Testis (tissue), 3 donors: Measurements from ENCODE around the gene DUSP14. TPM values are rescaled to one million over a fixed set of nuclear protein-coding genes. Genes with fewer than 3 reads are reported as not detected.

Source experiments
- DNase-seq: peaks from one replicate; pipeline ENCODE4 v3.0.0-alpha.2; 2019
- H3K27ac ChIP-seq, 2 donors: fragments of 200-600 bp; sonication (generic); one replicate each; pipeline ENCODE4 v1.5.1; 2019
- H3K27me3 ChIP-seq: fragments of 200-600 bp; sonication (generic); one replicate; pipeline ENCODE4 v1.5.1; 2019
- H3K36me3 ChIP-seq: fragments of 200-600 bp; sonication (generic); one replicate; pipeline ENCODE4 v1.5.1; 2017; ENCODE audit warnings: low read depth; ENCODE audit errors: missing control alignments
- H3K4me1 ChIP-seq: fragments of 200-600 bp; sonication (generic); one replicate; pipeline ENCODE4 v1.5.1; 2019
- H3K4me3 ChIP-seq, 2 donors: fragments of 200-600 bp; sonication (generic); one replicate each; pipeline ENCODE4 v1.5.1; 2017 to 2019
- H3K9me3 ChIP-seq: fragments of 200-600 bp; sonication (generic); one replicate; pipeline ENCODE4 v1.5.1; 2017
- POLR2A ChIP-seq: fragments of 450-650 bp; IDR thresholded peaks from one replicate; pipeline ENCODE4 v1.6.1; 2017; ENCODE audit warnings: antibody characterized with exemption, mild to moderate bottlenecking, moderate library complexity
- WGBS, 2 donors: methylation state at CpG; one replicate each; pipeline ENCODE4 v1.1.5; 2018; 5-methylcytosine and 5-hydroxymethylcytosine counted together
- intact Hi-C: fragments of 100-400 bp; cut with DNase I; formaldehyde crosslinking; loops from one replicate; pipeline ENCODE4 v1.15.1; 2023; ENCODE audit warnings: low total_unique reads
- polyA plus RNA-seq: library from polyadenylated mRNA; stranded (reverse); fragments of 350-450 nt; fragmentation: Illumina TruSeq; extraction: RNeasy Lipid Tissue Mini Kit (QIAGEN cat#74804); gene quantifications from one replicate; pipeline ENCODE4 v1.2.3, GENCODE V29; 2014; ENCODE audit warnings: low read depth, low replicate concordance; ENCODE audit not compliant: insufficient read depth
- total RNA-seq, 2 donors: library from RNA; depleted of rRNA; stranded (reverse); fragments of >200 nt; gene quantifications; one replicate each; pipeline ENCODE4 v1.2.3, GENCODE V29; 2016
- TF ChIP-seq, protein P1 (sequence below), 3 experiments: fragments of 450-650 bp in 2 of 3; fragments of 200-600 bp in 1 of 3; sonication (generic) in 1 of 3; IDR thresholded peaks; one replicate each; pipeline ENCODE4 v1.5.1; 2016 to 2019; ENCODE audit warnings: antibody characterized with exemption in 3 of 3, mild to moderate bottlenecking in 2 of 3, moderate library complexity in 1 of 3

Gene DUSP14
- total and polyA plus RNA-seq, 3 donors from 2014 or later: 26.6 to 38.3 (median 36.1) TPM

DNA sequence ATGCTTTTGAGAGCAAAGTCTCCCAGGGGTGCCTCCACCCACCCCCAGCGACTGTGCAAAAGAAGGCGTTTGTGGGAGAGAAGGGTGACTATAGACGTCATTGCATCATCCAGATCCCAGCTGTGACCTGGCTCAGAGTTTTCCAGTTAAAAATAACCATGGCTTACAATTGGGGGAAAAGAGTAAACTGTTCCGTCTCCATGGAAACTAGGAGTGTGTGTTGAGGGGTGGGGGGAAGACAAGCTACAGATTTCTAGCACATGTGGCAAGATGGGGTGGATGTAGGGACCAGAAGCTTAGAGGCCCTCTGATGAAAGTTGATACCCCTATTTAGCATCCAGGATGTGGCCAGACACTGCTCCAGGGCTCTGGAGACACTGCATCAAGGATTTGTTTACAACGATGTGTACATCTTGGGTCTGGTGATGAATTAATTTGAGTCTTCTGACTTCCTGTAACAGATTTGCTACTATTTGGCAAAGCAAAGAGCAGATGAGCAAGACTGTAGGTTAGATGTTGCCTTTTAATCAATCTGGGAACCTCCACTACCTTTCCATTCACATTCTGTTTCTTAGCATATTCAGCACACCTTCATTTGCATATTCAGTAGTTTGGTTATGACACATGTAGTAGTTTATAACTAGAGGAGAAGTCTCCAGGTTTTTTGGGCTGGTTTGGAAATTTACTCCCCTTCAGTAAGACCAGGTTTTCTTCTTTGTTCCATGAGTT lies 6.2 kb upstream of the DUSP14 start:
- no peak overlapping the region for H3K27ac ChIP-seq
- intact Hi-C loops: no loop called here
- no peaks in the 10 kb centered on the region for H3K36me3 ChIP-seq
- peaks cover 9% of the 10 kb centered on the region for H3K4me1 ChIP-seq
- TF ChIP-seq POLR2A: no peak
- TF ChIP-seq, protein P1, sequence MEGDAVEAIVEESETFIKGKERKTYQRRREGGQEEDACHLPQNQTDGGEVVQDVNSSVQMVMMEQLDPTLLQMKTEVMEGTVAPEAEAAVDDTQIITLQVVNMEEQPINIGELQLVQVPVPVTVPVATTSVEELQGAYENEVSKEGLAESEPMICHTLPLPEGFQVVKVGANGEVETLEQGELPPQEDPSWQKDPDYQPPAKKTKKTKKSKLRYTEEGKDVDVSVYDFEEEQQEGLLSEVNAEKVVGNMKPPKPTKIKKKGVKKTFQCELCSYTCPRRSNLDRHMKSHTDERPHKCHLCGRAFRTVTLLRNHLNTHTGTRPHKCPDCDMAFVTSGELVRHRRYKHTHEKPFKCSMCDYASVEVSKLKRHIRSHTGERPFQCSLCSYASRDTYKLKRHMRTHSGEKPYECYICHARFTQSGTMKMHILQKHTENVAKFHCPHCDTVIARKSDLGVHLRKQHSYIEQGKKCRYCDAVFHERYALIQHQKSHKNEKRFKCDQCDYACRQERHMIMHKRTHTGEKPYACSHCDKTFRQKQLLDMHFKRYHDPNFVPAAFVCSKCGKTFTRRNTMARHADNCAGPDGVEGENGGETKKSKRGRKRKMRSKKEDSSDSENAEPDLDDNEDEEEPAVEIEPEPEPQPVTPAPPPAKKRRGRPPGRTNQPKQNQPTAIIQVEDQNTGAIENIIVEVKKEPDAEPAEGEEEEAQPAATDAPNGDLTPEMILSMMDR (IDR thresholded peaks at IDR 0.05): no peak
- no peaks in the 10 kb centered on the region for H3K27me3 ChIP-seq
- H3K9me3 ChIP-seq: no peaks in the 10 kb centered on the region
- no peak overlapping the region for H3K4me3 ChIP-seq
- no peak for DNase-seq
- WGBS, 2 donors: 44 to 52% methylated on average over 5 of the region's 5 CpGs

DNA sequence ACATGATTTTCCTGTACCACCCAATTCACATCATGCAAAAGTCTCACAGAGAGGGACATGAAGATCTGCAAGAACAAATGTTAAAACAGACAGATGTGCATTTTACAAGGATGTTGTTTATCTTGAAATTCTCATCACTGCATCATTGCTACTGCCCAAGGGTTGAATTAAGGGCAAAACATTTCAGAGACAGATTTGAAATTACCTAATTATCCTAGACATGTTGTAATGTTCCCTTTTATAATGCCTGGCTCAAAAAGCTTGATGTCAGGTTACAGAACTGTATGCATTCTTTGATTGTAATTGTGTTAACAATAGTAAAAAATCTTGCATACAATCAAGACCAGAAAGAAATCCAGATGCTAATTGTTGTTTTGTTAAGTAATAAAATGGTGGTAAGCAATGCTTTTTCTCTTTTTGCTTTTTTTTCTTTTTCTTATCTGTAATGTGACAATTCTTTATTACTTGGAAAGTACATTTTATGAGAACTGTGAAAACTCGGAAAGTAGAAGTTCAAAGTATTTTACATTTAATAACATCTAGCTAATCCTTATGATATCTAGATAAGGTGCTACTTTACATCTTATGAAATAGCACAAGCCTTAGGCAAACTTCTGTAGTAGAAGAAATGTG lies 3.6 kb upstream of the DUSP14 start:
- TF ChIP-seq POLR2A: no peak
- TF ChIP-seq, protein P1 (IDR thresholded peaks at IDR 0.05): no peak
- H3K9me3 ChIP-seq: no peaks in the 10 kb centered on the region
- 58 to 59% methylated on average over 1 of the region's 1 CpG for WGBS, 2 donors
- H3K27me3 ChIP-seq: no peaks in the 10 kb centered on the region
- no peak for DNase-seq
- H3K36me3 ChIP-seq: no peaks in the 10 kb centered on the region
- no peak overlapping the region for H3K27ac ChIP-seq
- intact Hi-C loops: no loop called here
- H3K4me1 ChIP-seq: peaks cover 17% of the 10 kb centered on the region
- no peak overlapping the region for H3K4me3 ChIP-seq

DNA sequence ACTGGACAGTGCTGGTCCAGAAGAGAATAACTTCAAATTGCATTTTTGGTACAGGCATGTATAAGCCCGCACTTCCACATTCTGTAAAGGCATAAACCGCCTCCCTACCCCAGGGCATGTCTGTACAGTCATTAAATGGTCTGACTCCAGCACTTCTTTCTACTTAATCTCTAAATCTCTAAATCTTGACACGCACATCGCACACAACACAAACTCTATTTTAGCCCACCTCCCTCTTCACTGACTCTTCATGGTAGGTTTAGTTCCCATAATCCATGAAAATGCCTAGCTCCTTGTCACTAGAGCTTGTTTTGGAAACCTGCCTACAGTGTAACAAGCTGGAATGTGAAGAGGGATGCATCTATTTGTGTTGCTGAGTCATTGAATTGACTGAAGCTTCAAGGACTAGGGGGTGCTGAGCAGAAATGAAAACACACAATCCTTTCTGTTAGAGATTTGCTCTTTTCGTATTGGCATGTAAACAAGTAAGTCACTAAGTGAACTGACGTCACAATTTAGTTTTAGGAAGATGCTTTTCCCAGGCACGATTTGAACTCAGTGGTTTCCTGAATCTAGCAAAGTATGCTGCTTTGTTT lies 1.6 kb upstream of the DUSP14 start:
- Histone ChIP-seq H3K4me1 (peaks cover 29% of the 10 kb centered on the region), H3K27me3 (no peaks in the 10 kb centered on the region), H3K36me3 (no peaks in the 10 kb centered on the region), H3K27ac (no peak overlapping the region), H3K4me3 (peak overlapping the region in 1 of 2 donors; percentile 80), H3K9me3 (no peaks in the 10 kb centered on the region)
- TF ChIP-seq, protein P1 (IDR thresholded peaks at IDR 0.05): no peak
- no peak for TF ChIP-seq POLR2A
- intact Hi-C loops: no loop called here
- 19 to 25% methylated on average over 7 of the region's 7 CpGs for WGBS, 2 donors
- no peak for DNase-seq

GRCh38 chr17:37488607-37489196 lies 989 bp upstream of the DUSP14 start:
- DNase-seq: peak; percentile 70
- Histone ChIP-seq H3K9me3 (no peaks in the 10 kb centered on the region), H3K4me1 (peaks cover 33% of the 10 kb centered on the region), H3K36me3 (no peaks in the 10 kb centered on the region), H3K27me3 (no peaks in the 10 kb centered on the region), H3K27ac (peak overlapping the region; percentile 46 to 71), H3K4me3 (peak overlapping the region; percentile 80 to 82)
- TF ChIP-seq, protein P1 (IDR thresholded peaks at IDR 0.05): no peak
- no peak for TF ChIP-seq POLR2A
- intact Hi-C loops: no loop called here
- 0 to 1% methylated on average over 20 to 25 of the region's 25 CpGs for WGBS, 2 donors
